HepG2 (cell line): Measurements from ENCODE around the gene MRPL58. TPM values are rescaled to one million over a fixed set of nuclear protein-coding genes. Genes with fewer than 3 reads are reported as not detected.
A peak's percentile ranks its signal among the peaks of the same experiment; 100 is the strongest.

Source experiments
- ATF3 ChIP-seq: sonication (generic); formaldehyde crosslinking; IDR thresholded peaks from 2 replicates; pipeline ENCODE4 v1.4.0; 2020; ENCODE audit warnings: missing genetic modification reagents
- ATF5 ChIP-seq: sonication (generic); formaldehyde crosslinking; IDR thresholded peaks from 2 replicates; pipeline ENCODE4 v1.4.0; 2020; ENCODE audit warnings: mild to moderate bottlenecking, low read depth, missing genetic modification reagents
- ATRX ChIP-seq: sonication (generic); formaldehyde crosslinking; IDR thresholded peaks from 2 replicates; pipeline ENCODE4 v1.4.0; 2020; ENCODE audit warnings: missing genetic modification reagents, borderline replicate concordance
- FOSL2 ChIP-seq: sonication (generic); formaldehyde crosslinking; IDR thresholded peaks from 2 replicates; pipeline ENCODE4 v1.4.0; 2020; ENCODE audit warnings: missing genetic modification reagents
- HES4 ChIP-seq: sonication (generic); formaldehyde crosslinking; IDR thresholded peaks from 2 replicates; pipeline ENCODE4 v1.9.0; 2021; ENCODE audit warnings: mild to moderate bottlenecking, missing genetic modification reagents, borderline replicate concordance
- HIC2 ChIP-seq: sonication (generic); formaldehyde crosslinking; IDR thresholded peaks from 2 replicates; pipeline ENCODE4 v1.9.0; 2022; ENCODE audit warnings: low read depth, missing genetic modification reagents
- HOXA5 ChIP-seq: sonication (generic); formaldehyde crosslinking; IDR thresholded peaks from 2 replicates; pipeline ENCODE4 v1.4.0; 2020; ENCODE audit warnings: missing genetic modification reagents
- KMT2A ChIP-seq: sonication (generic); formaldehyde crosslinking; IDR thresholded peaks from 2 replicates; pipeline ENCODE4 v1.4.0; 2020; ENCODE audit warnings: missing genetic modification reagents
- PITX1 ChIP-seq: sonication (generic); formaldehyde crosslinking; IDR thresholded peaks from 2 replicates; pipeline ENCODE4 v1.5.1; 2020; ENCODE audit warnings: mild to moderate bottlenecking, missing genetic modification reagents
- POLR2A ChIP-seq, 2 experiments: IDR thresholded peaks; 2 replicates each; pipeline ENCODE4 v1.6.1; 2011; ENCODE audit warnings: low read depth in 2 of 2, low read length in 2 of 2, mild to moderate bottlenecking in 1 of 2, moderate library complexity in 1 of 2; ENCODE audit not compliant: insufficient read depth in 1 of 2
- PRPF4 ChIP-seq: fragments of 200-400 bp; formaldehyde crosslinking; IDR thresholded peaks from 2 replicates; pipeline ENCODE4 v1.6.1; 2016; ENCODE audit warnings: low read length, low read depth; ENCODE audit not compliant: poor library complexity, severe bottlenecking
- SMAD9 ChIP-seq: sonication (generic); formaldehyde crosslinking; IDR thresholded peaks from 2 replicates; pipeline ENCODE4 v1.5.1; 2020; ENCODE audit warnings: mild to moderate bottlenecking, missing genetic modification reagents
- SYNCRIP ChIP-seq: fragments of 200-400 bp; formaldehyde crosslinking; IDR thresholded peaks from 2 replicates; pipeline ENCODE4 v1.6.1; 2018; ENCODE audit warnings: mild to moderate bottlenecking, low read depth, low read length; ENCODE audit not compliant: insufficient read depth
- TEAD3 ChIP-seq: optimal IDR thresholded peaks from 2 replicates; pipeline ENCODE3; 2016; ENCODE audit warnings: borderline replicate concordance
- U2AF2 ChIP-seq: fragments of 200-400 bp; formaldehyde crosslinking; IDR thresholded peaks from 2 replicates; pipeline ENCODE4 v1.6.1; 2017; ENCODE audit warnings: low read depth, mild to moderate bottlenecking, low read length
- ZKSCAN5 ChIP-seq: sonication (generic); formaldehyde crosslinking; IDR thresholded peaks from 2 replicates; pipeline ENCODE4 v1.5.1; 2020; ENCODE audit warnings: mild to moderate bottlenecking, missing genetic modification reagents
- ZNF331 ChIP-seq: sonication (generic); formaldehyde crosslinking; IDR thresholded peaks from 2 replicates; pipeline ENCODE4 v1.4.0; 2020; ENCODE audit warnings: missing genetic modification reagents
- ZNF484 ChIP-seq: sonication (generic); formaldehyde crosslinking; IDR thresholded peaks from 2 replicates; pipeline ENCODE4 v1.5.1; 2020; ENCODE audit warnings: mild to moderate bottlenecking, low read depth, missing genetic modification reagents, borderline replicate concordance
- ZNF512B ChIP-seq: sonication (generic); formaldehyde crosslinking; IDR thresholded peaks from 2 replicates; pipeline ENCODE4 v1.5.1; 2020; ENCODE audit warnings: missing genetic modification reagents, mild to moderate bottlenecking, borderline replicate concordance
- ZNF644 ChIP-seq: IDR thresholded peaks from 2 replicates; pipeline ENCODE4 v1.6.1; 2016; ENCODE audit warnings: low read depth
- ZSCAN5A ChIP-seq: sonication (generic); formaldehyde crosslinking; IDR thresholded peaks from 2 replicates; pipeline ENCODE4 v1.8.0; 2022; ENCODE audit warnings: mild to moderate bottlenecking, missing genetic modification reagents, borderline replicate concordance
- polyA plus RNA-seq, 8 experiments: library from polyadenylated mRNA; depleted of rRNA in 3 of 8; stranded (reverse) in 7 of 8; unstranded in 1 of 8; fragments of >200 nt; fragmentation: Illumina TruSeq in 4 of 8; extraction: Trizol in 4 of 8; gene quantifications; 2 replicates each; pipeline versions ENCODE4 v1.2.1 to v1.2.3, GENCODE V29; 2011 to 2016; ENCODE audit warnings: low read depth in 4 of 8, missing spikeins in 1 of 8, mixed read lengths in 1 of 8; ENCODE audit not compliant: insufficient read depth in 1 of 8
- total RNA-seq, 5 experiments: library from RNA; depleted of rRNA; stranded (reverse); fragments of >200 nt; fragmentation: Illumina TruSeq; extraction: Trizol; gene quantifications; 2 replicates each; pipeline ENCODE4 v1.2.3, GENCODE V29; 2016; ENCODE audit warnings: low read depth in 1 of 5

MRPL58 gene
- total and polyA plus RNA-seq, 2 of the 13 experiments (the other 11 are each of a cell fraction or from before 2014, with no cell fraction given): 44.9 to 68.9 TPM

- TF ChIP-seq PITX1 (CRISPR knock-in tag) (peak; percentile 92), SMAD9 (CRISPR knock-in tag) (peak; percentile 86; the same call in 1 of the 2 replicates), KMT2A (no peak), ZNF512B (CRISPR knock-in tag) (peak; percentile 72; the same call in 1 of the 2 replicates), ZNF644 (CRISPR knock-in tag) (peak; percentile 49; the same call in 1 of the 2 replicates), ATF3 (CRISPR knock-in tag) (peak; percentile 71), PRPF4 (peak; percentile 96), ATF5 (CRISPR knock-in tag) (peak; percentile 16; the same call in 1 of the 2 replicates), HIC2 (CRISPR knock-in tag) (peak; percentile 65; the same call in 1 of the 2 replicates), ZSCAN5A (CRISPR knock-in tag) (peak; percentile 91), TEAD3 (CRISPR knock-in tag) (peak; percentile 67), HES4 (CRISPR knock-in tag) (peak; percentile 94), SYNCRIP (no peak), U2AF2 (no peak), POLR2A (IDR thresholded peaks at IDR 0.05; ENCODE audit: insufficient read depth in 1 of 2, low read depth in 2 of 2, low read length in 2 of 2) (no peak), ZKSCAN5 (CRISPR knock-in tag) (peak; percentile 72), ATRX (0 out of 2 replicates have a peak, but pooled peaks have one; percentile 57), ZNF331 (CRISPR knock-in tag) (peak; percentile 98), HOXA5 (peak; percentile 87), FOSL2 (CRISPR knock-in tag) (peak; percentile 66), ZNF484 (CRISPR knock-in tag) (peak; percentile 84; the same call in 1 of the 2 replicates)
These were observed 21.9 kb downstream of the MRPL58 start (continued) for GRCh38 chr17:75034236-75034908.
